ENCODE data around the gene PARD3.
"Not testable (repeated sequence)": the region's sequence is repeated elsewhere in the genome, so short reads cannot be mapped to it uniquely, and the experiment has no call there.

Gene PARD3

GRCh38 chr10:34078017-34078744 lies 736.9 kb downstream of the PARD3 start:
- no peak for DNase-seq

- DNase-seq, result no peak
These were observed 738.7 kb downstream of the PARD3 start for GRCh38 chr10:34076443-34076842.

- DNase-seq, result no peak
These were observed 739.7 kb downstream of the PARD3 start for GRCh38 chr10:34075254-34075926.

GRCh38 chr10:34074051-34074450 lies 741.0 kb downstream of the PARD3 start:
- DNase-seq, result no peak

GRCh38 chr10:34067741-34068140 lies 747.4 kb downstream of the PARD3 start:
- DNase-seq, result not testable (repeated sequence)

- no peak for DNase-seq
These were observed 751.5 kb downstream of the PARD3 start for GRCh38 chr10:34063592-34063991.

- DNase-seq, result no peak
These were observed 753.3 kb downstream of the PARD3 start for GRCh38 chr10:34061841-34062240.
